ENCODE data around the gene RFC4. TPM values are rescaled to one million over a fixed set of nuclear protein-coding genes. Genes with fewer than 3 reads are reported as not detected.

RFC4 gene
- total and polyA plus RNA-seq, 2 of the 13 experiments (the other 11 are each of a cell fraction or from before 2014, with no cell fraction given) = 18.5 to 103 TPM

- no peak for TF ChIP-seq LCORL (IDR thresholded peaks at IDR 0.05)
- TF ChIP-seq LCORL (CRISPR knock-in tag; IDR thresholded peaks at IDR 0.05) = peak; percentile 92
- no peak for TF ChIP-seq ZNF616 (CRISPR knock-in tag; IDR thresholded peaks at IDR 0.05; ENCODE audit: low read depth)
- TF ChIP-seq RARG (CRISPR knock-in tag; IDR thresholded peaks at IDR 0.05; ENCODE audit: low read depth) = no peak
- TF ChIP-seq MED13 (CRISPR knock-in tag; IDR thresholded peaks at IDR 0.05) = no peak
- no peak for TF ChIP-seq ADNP (CRISPR knock-in tag; IDR thresholded peaks at IDR 0.05)
- TF ChIP-seq ZNF34 (CRISPR knock-in tag; IDR thresholded peaks at IDR 0.05; ENCODE audit: borderline replicate concordance) = 0 out of 2 replicates have a peak, but pooled peaks have one; percentile 80
- TF ChIP-seq ZFP91 (CRISPR knock-in tag; IDR thresholded peaks at IDR 0.05; ENCODE audit: borderline replicate concordance) = peak; percentile 89; the same call in 1 of the 2 replicates
- no peak for TF ChIP-seq IKZF1 (IDR thresholded peaks at IDR 0.05)
- TF ChIP-seq FOXA3 (CRISPR knock-in tag; IDR thresholded peaks at IDR 0.05) = peak; percentile 36; the same call in 1 of the 2 replicates
- TF ChIP-seq ZNF724P (CRISPR knock-in tag; IDR thresholded peaks at IDR 0.05; ENCODE audit: borderline replicate concordance) = peak; percentile 81
- TF ChIP-seq NR2F6 (IDR thresholded peaks at IDR 0.05) = no peak
- TF ChIP-seq NR2F6 (CRISPR knock-in tag; IDR thresholded peaks at IDR 0.05) = no peak
- TF ChIP-seq ATF7 (IDR thresholded peaks at IDR 0.05) = no peak
- TF ChIP-seq ATF7 (CRISPR knock-in tag; IDR thresholded peaks at IDR 0.05) = peak; percentile 25; the same call in 1 of the 2 replicates
- TF ChIP-seq ZNF598 (CRISPR knock-in tag; IDR thresholded peaks at IDR 0.05; ENCODE audit: borderline replicate concordance) = no peak
- TF ChIP-seq HDAC6 (IDR thresholded peaks at IDR 0.05; ENCODE audit: low read depth, low read length) = no peak
- peak; percentile 44; the same call in 1 of the 2 replicates for TF ChIP-seq ZBTB39 (CRISPR knock-in tag; IDR thresholded peaks at IDR 0.05)
- peak; percentile 71; the same call in 1 of the 2 replicates for TF ChIP-seq BCL3 (CRISPR knock-in tag; IDR thresholded peaks at IDR 0.05)
- TF ChIP-seq NR2C2 (CRISPR knock-in tag; IDR thresholded peaks at IDR 0.05; ENCODE audit: borderline replicate concordance) = peak; percentile 94
- peak; percentile 61; the same call in 1 of the 2 replicates for TF ChIP-seq ZIK1 (CRISPR knock-in tag; IDR thresholded peaks at IDR 0.05; ENCODE audit: borderline replicate concordance, low read depth)
- TF ChIP-seq RFX1 (IDR thresholded peaks at IDR 0.05) = no peak
- TF ChIP-seq NRL (CRISPR knock-in tag; IDR thresholded peaks at IDR 0.05; ENCODE audit: borderline replicate concordance) = peak; percentile 71
- TF ChIP-seq ZNF260 (CRISPR knock-in tag; IDR thresholded peaks at IDR 0.05; ENCODE audit: borderline replicate concordance, low read depth) = peak; percentile 94; the same call in 1 of the 2 replicates
- peak; percentile 86; the same call in 1 of the 2 replicates for TF ChIP-seq ZNF879 (CRISPR knock-in tag; IDR thresholded peaks at IDR 0.05)
- TF ChIP-seq NFE2 (CRISPR knock-in tag; IDR thresholded peaks at IDR 0.05) = no peak
- no peak for TF ChIP-seq SP1 (IDR thresholded peaks at IDR 0.05)
- peak; percentile 69; the same call in 1 of the 2 replicates for TF ChIP-seq SP1 (CRISPR knock-in tag; IDR thresholded peaks at IDR 0.05)
Observed at GRCh38 chr3:186806089-186807055, at the start of gene RFC4 (continued).

Measured in HepG2 (cell line).